Suprapubic skin (tissue), 3 donors: ENCODE data around the gene VKORC1L1.

Source experiments
- CTCF ChIP-seq, 2 donors: fragments of 200-600 bp in 1 of 2; fragments of 450-650 bp in 1 of 2; sonication (generic) in 1 of 2; IDR thresholded peaks; one replicate each; pipeline ENCODE4 v1.5.1; 2016 to 2019; ENCODE audit warnings: antibody characterized with exemption in 2 of 2, mild to moderate bottlenecking in 1 of 2, moderate library complexity in 1 of 2
- POLR2A ChIP-seq, 2 donors: fragments of 450-650 bp; IDR thresholded peaks; one replicate each; pipeline ENCODE4 v1.6.1; 2017; ENCODE audit warnings: antibody characterized with exemption in 2 of 2, mild to moderate bottlenecking in 2 of 2, moderate library complexity in 2 of 2

- TF ChIP-seq CTCF (IDR thresholded peaks at IDR 0.05) (no peak), POLR2A (IDR thresholded peaks at IDR 0.05) (no peak)
Measured at GRCh38 chr7:65912237-65912636, 39.4 kb downstream of the VKORC1L1 start.
